HepG2 (cell line): ENCODE results near the gene BUB1B.

Source experiments
- MYNN ChIP-seq: sonication (generic); formaldehyde crosslinking; IDR thresholded peaks from 2 replicates; pipeline ENCODE4 v1.4.0; 2020; ENCODE audit warnings: mild to moderate bottlenecking, low read depth, missing genetic modification reagents
- NFATC3 ChIP-seq: sonication (generic); formaldehyde crosslinking; IDR thresholded peaks from 2 replicates; pipeline ENCODE4 v1.5.1; 2020; ENCODE audit warnings: mild to moderate bottlenecking, missing genetic modification reagents
- POLR2AphosphoS5 ChIP-seq: IDR thresholded peaks from 2 replicates; pipeline ENCODE4 v1.6.1; 2012; ENCODE audit warnings: low read depth, low read length
- RAD21 ChIP-seq: fragments of 450-650 bp; formaldehyde crosslinking; IDR thresholded peaks from 2 replicates; pipeline ENCODE4 v1.5.0; 2020; ENCODE audit warnings: mild to moderate bottlenecking
- TF ChIP-seq, protein P1 (sequence below): sonication (generic); formaldehyde crosslinking; IDR thresholded peaks from 2 replicates; pipeline ENCODE4 v1.4.0; 2020; ENCODE audit warnings: missing genetic modification reagents, borderline replicate concordance

DNA sequence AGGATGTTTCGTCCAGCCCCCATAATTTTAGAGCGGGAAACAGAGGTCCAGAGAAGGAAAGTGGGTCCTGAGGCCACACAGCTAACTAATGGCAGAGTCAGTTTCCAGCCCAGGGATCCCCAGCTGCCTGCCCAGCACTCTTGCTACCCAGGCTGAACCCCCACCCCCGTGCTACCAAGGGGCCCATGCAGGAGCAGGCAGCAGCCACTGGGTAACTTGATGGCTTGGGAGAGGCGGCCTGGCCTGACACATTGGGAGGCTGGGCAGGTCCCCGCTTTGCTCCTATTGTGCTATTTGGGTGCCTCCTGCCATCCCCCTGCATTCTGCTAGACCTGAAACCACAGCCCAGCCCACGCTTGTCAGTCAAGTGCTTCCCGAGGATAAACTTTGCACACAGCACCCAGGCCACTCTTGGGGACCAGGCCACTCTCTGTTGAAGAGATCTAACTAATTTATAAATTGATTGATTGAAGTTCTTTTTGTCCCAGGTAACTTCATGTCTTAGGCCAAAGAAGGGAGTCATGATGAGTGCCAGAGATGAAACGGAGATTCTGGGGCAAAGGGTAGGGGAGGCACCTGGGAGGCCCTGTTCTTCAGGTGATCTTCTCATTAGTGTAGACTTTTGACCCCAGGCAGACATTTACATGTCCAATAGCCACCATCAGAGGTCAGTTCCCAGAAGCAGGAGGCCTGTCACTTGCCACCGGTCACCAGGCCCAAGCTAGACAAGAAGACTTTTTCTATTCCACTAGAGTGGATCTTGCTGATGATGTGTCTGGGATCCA lies 85.0 kb downstream of the BUB1B start:
- TF ChIP-seq NFATC3 (CRISPR knock-in tag) (no peak), RAD21 (CRISPR knock-in tag) (no peak), POLR2AphosphoS5 (no peak), MYNN (CRISPR knock-in tag) (no peak)
- TF ChIP-seq, protein P1, sequence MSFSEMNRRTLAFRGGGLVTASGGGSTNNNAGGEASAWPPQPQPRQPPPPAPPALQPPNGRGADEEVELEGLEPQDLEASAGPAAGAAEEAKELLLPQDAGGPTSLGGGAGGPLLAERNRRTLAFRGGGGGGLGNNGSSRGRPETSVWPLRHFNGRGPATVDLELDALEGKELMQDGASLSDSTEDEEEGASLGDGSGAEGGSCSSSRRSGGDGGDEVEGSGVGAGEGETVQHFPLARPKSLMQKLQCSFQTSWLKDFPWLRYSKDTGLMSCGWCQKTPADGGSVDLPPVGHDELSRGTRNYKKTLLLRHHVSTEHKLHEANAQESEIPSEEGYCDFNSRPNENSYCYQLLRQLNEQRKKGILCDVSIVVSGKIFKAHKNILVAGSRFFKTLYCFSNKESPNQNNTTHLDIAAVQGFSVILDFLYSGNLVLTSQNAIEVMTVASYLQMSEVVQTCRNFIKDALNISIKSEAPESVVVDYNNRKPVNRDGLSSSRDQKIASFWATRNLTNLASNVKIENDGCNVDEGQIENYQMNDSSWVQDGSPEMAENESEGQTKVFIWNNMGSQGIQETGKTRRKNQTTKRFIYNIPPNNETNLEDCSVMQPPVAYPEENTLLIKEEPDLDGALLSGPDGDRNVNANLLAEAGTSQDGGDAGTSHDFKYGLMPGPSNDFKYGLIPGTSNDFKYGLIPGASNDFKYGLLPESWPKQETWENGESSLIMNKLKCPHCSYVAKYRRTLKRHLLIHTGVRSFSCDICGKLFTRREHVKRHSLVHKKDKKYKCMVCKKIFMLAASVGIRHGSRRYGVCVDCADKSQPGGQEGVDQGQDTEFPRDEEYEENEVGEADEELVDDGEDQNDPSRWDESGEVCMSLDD, result no peak
